ENCODE measurements around the gene NCOA3. TPM values are rescaled to one million over a fixed set of nuclear protein-coding genes. Genes with fewer than 3 reads are reported as not detected.

NCOA3 gene
- polyA plus RNA-seq, 1 of the 3 experiments (the other 2 are of a cell fraction): 5.8 TPM

GRCh38 chr20:47674686-47675085 is 173.0 kb downstream of the NCOA3 start:
- DNase-seq: no peak
- Histone ChIP-seq H3K9me3 (no peaks in the 10 kb centered on the region), H3K9me2 (no peaks in the 10 kb centered on the region), H3K27me3 (ENCODE audit: insufficient read depth) (no peaks in the 10 kb centered on the region), H3K9ac (no peak overlapping the region), H4K20me1 (ENCODE audit: insufficient read depth) (no peaks in the 10 kb centered on the region), H2AFZ (ENCODE audit: low read depth) (no peak overlapping the region), H3K36me3 (replicated peaks in 1 of 2; ENCODE audit: control insufficient read depth in 1 of 2, insufficient read depth in 2 of 2, low read length in 1 of 2) (peaks cover 0 to 5% of the 10 kb centered on the region in 2 experiments), H3K27ac (ENCODE audit: low read depth in 2 of 2, low read length in 1 of 2) (no peak overlapping the region), H3K4me3 (ENCODE audit: low read depth in 2 of 2, low read length in 1 of 2) (no peak overlapping the region), H3K4me2 (no peak overlapping the region), H3K4me1 (ENCODE audit: control insufficient read depth in 1 of 2, insufficient read depth in 2 of 2, low read depth in 1 of 2, low read length in 1 of 2) (no peaks in the 10 kb centered on the region; a peak in 1 of 4 replicates), H3F3A (replicated peaks; ENCODE audit: insufficient read depth) (no peaks in the 10 kb centered on the region), H3K79me2 (ENCODE audit: insufficient read depth) (no peaks in the 10 kb centered on the region)
- WGBS (ENCODE audit: low lambda C conversion rate): 59% methylated on average over 6 of the region's 14 CpGs
- CTCF ChIA-PET: interaction anchor here (0.7 to 24.9 kb wide), 5 partner anchors 12 to 948 kb away, joined by 3 to 437 read pairs (median 6); no protein-coding TSS in a partner anchor
- POLR2A ChIA-PET: no interaction called here
- TF ChIP-seq TAF1 (IDR thresholded peaks at IDR 0.05; ENCODE audit: borderline replicate concordance, low read depth, low read length) (no peak), IRF3 (IDR thresholded peaks at IDR 0.05; ENCODE audit: low read depth, low read length) (no peak), MEF2A (IDR thresholded peaks at IDR 0.05; ENCODE audit: borderline replicate concordance, low read depth) (no peak), REST (IDR thresholded peaks at IDR 0.05; ENCODE audit: low read depth, low read length) (no peak), RAD21 (IDR thresholded peaks at IDR 0.05; ENCODE audit: low read length) (no peak), FOXJ3 (CRISPR knock-in tag; IDR thresholded peaks at IDR 0.05) (no peak), NFIC (IDR thresholded peaks at IDR 0.05; ENCODE audit: borderline replicate concordance) (no peak), ZBTB33 (IDR thresholded peaks at IDR 0.05; ENCODE audit: borderline replicate concordance, low read depth) (no peak), SMC3 (IDR thresholded peaks at IDR 0.05; ENCODE audit: low read depth, low read length) (no peak)

Measured in SK-N-SH (cell line).